Lower lobe of right lung (tissue), 2 donors: ENCODE results near the gene VPS35. TPM values are rescaled to one million over a fixed set of nuclear protein-coding genes. Genes with fewer than 3 reads are reported as not detected.

Source experiments
- ATAC-seq, 2 donors: fragments of 200-7000 bp; cut with Tn5 transposase; one replicate each; pipeline ENCODE4 v1.9.1; 2020 to 2022; ENCODE audit warnings: mild to moderate bottlenecking in 2 of 2, moderate library complexity in 2 of 2
- DNase-seq: peaks from one replicate; pipeline ENCODE4 v3.0.0-alpha.2; 2020
- H3K27ac ChIP-seq: fragments of 200-600 bp; one replicate; pipeline ENCODE4 v1.8.0; 2022
- H3K27me3 ChIP-seq: fragments of 200-600 bp; one replicate; pipeline ENCODE4 v1.8.0; 2022; ENCODE audit warnings: low read depth
- H3K36me3 ChIP-seq: fragments of 200-600 bp; one replicate; pipeline ENCODE4 v1.8.0; 2022; ENCODE audit warnings: mild to moderate bottlenecking
- H3K4me1 ChIP-seq: fragments of 200-600 bp; one replicate; pipeline ENCODE4 v1.8.0; 2022
- H3K4me3 ChIP-seq: fragments of 200-600 bp; one replicate; pipeline ENCODE4 v1.8.0; 2022; ENCODE audit warnings: mild to moderate bottlenecking
- H3K9me3 ChIP-seq: fragments of 200-600 bp; one replicate; pipeline ENCODE4 v1.8.0; 2022
- intact Hi-C: fragments of 100-400 bp; cut with DNase I; formaldehyde crosslinking; loops from one replicate; pipeline ENCODE4 v1.11.0; 2022
- total RNA-seq: library from RNA; stranded (reverse); fragmentation: NEBNext Ultra II Directional; extraction: Animal tissue kit (Norgen Biotek cat#: 25700); gene quantifications from one replicate; pipeline ENCODE4 v1.2.1, GENCODE V29; 2021
- TF ChIP-seq, protein P1 (sequence below): fragments of 200-600 bp; IDR thresholded peaks from one replicate; pipeline ENCODE4 v1.8.0; 2022; ENCODE audit warnings: antibody characterized with exemption, mild to moderate bottlenecking
- donor health status: DM: no; HTN: yes; CAD: no; lungs with severe emphysema.

VPS35 gene
- total RNA-seq, 1 donor from 2014 or later: 98.9 TPM

DNA sequence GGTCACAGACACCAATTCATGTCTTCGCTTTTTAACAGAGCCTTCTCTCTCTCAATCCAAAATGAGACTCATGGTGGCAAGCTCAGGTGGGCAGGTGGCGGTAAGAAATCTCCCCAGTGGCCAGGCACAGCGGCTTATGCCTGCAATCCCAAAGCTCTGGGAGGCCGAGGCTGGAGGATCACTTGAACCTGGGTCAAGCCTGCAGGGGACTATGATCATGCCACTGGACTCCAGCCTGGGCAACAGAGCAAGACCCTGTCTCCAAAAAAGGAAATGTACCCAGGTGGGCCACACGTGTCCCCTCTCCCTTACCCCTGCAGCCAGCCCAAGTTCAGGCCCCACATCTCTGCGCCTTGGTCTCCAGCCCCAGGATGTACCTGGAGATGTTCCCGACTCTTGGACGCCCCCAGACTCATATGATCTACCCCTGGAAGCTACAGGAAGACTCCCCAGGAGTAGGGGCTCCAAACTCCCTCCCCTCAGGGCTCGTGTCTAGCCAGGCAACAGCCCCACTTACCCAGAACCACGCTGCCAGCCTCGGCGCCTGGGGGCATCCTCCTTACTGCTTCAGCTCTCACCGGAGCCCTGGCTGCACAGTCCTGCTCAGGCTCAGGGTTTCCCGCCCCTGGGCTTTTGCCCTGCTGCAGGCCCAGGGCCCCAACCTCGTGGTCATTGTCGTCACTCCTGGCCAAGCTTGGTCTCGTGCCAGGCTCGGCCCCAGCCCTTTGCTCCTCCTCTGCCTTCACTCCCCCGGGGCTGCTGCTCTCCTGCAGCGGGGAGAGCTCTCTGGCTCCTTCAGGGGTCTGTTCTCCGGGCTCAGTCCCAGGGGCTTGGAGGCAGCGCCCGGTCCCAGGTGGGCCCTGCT lies 42.9 kb upstream of the VPS35 start:
- Histone ChIP-seq H3K9me3 (no peaks in the 10 kb centered on the region), H3K4me3 (no peak overlapping the region), H3K27me3 (no peaks in the 10 kb centered on the region), H3K4me1 (no peaks in the 10 kb centered on the region), H3K36me3 (no peaks in the 10 kb centered on the region), H3K27ac (no peak overlapping the region)
- no peak for DNase-seq
- ATAC-seq: peak in 1 of 2 donors; percentile 14
- intact Hi-C loops: no loop called here
- TF ChIP-seq, protein P1, sequence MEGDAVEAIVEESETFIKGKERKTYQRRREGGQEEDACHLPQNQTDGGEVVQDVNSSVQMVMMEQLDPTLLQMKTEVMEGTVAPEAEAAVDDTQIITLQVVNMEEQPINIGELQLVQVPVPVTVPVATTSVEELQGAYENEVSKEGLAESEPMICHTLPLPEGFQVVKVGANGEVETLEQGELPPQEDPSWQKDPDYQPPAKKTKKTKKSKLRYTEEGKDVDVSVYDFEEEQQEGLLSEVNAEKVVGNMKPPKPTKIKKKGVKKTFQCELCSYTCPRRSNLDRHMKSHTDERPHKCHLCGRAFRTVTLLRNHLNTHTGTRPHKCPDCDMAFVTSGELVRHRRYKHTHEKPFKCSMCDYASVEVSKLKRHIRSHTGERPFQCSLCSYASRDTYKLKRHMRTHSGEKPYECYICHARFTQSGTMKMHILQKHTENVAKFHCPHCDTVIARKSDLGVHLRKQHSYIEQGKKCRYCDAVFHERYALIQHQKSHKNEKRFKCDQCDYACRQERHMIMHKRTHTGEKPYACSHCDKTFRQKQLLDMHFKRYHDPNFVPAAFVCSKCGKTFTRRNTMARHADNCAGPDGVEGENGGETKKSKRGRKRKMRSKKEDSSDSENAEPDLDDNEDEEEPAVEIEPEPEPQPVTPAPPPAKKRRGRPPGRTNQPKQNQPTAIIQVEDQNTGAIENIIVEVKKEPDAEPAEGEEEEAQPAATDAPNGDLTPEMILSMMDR: no peak

DNA sequence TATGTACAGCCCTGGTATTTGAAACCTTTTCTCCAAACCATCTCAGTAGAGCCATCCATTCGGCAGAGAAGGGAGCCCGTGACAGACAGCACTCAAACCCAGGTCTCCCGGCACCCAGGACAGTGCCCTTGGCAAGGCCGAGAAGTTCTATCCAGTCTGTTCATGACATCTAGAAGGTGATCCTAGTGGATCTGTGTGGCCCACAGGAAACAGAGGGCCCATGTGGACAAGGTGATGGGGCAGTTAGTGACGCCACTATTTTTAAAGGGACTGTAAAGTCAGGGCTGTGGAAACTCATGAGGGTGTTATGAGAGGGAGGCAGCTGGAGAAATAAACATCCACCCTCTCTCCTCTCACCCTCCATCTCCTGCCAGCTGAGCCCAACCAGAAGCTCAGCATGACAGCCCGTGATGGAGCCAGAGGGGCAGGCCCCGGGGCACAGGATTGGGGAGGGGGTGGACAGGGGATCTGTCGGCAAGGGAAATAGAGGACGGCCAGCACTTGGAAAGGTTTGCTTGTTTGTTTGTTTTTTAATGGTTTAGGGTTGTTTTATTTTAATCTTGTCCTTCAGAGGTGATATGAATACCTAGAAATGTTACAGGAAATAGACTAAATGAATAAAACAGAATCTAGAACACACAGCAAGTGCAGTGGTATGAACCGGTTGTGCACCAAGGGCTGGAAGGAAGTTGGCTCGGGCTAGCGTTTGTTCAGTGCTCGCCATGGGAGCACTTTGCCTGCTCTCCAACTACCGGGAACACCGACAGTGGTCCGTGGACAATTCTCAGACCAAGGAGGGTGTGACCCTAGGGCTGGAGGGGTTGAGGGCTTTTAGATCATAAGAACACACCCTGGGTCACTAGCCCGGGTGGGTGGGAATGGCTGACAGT lies 42.1 kb upstream of the VPS35 start:
- no peak overlapping the region for H3K4me3 ChIP-seq
- no peaks in the 10 kb centered on the region for H3K27me3 ChIP-seq
- intact Hi-C loops: no loop called here
- no peaks in the 10 kb centered on the region for H3K36me3 ChIP-seq
- H3K4me1 ChIP-seq: no peaks in the 10 kb centered on the region
- ATAC-seq: no peak
- no peaks in the 10 kb centered on the region for H3K9me3 ChIP-seq
- H3K27ac ChIP-seq: no peak overlapping the region
- TF ChIP-seq, protein P1: no peak
- no peak for DNase-seq

DNA sequence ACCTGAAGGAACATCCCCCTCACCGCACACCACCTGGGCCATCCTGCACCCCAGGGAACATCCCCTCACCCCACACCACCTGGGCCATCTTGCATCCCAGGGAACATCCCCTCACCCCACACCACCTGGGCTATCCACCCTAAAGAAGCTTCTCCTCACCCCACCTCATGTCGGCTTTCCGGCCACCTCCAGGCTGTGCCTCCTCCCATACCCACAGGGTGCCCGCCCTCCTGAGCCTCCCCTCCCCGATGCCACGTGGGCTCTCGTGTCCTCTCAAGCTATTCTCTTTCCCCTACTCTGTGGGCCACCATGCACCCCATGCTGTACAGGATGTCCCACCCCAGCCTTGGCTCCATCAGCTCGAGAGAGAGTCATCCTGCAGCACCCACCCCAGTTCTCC lies 41.1 kb upstream of the VPS35 start:
- no peaks in the 10 kb centered on the region for H3K36me3 ChIP-seq
- H3K4me1 ChIP-seq: no peaks in the 10 kb centered on the region
- DNase-seq: no peak
- no peak for ATAC-seq
- H3K27ac ChIP-seq: no peak overlapping the region
- TF ChIP-seq, protein P1: no peak
- no peaks in the 10 kb centered on the region for H3K9me3 ChIP-seq
- no peaks in the 10 kb centered on the region for H3K27me3 ChIP-seq
- intact Hi-C loops: no loop called here
- H3K4me3 ChIP-seq: no peak overlapping the region

DNA sequence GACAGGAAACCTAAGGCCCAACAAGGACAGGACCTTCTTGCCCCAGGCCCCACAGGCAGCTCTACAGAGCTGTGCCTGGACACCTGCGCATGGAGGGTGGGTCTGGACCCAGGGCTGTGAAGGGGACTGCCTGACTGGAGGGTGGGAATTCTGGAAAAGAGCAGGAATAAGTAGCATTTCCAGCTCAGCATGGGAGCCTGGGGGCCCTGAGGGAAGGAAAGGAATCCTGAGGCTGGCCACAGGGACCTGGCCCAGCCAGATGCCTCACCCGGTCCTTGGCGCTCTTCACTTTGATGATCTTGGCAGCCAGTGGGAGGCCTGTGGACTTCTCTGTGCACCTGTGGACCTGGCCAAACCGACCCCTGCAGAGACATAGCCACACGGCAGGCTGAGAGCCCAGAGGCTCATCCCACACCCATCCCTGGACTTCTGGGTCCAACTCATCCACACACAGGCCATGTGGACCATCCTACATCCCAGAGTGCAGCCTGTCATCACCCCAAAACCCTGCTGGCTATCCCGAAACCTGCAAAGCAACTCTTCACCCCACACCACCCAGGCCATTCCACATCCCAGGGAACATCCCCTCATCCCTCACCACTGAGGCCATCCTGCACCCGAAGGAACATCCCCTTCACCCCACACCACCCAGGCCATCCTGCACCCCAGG lies 40.5 kb upstream of the VPS35 start:
- Histone ChIP-seq H3K4me3 (no peak overlapping the region), H3K4me1 (no peaks in the 10 kb centered on the region), H3K27me3 (no peaks in the 10 kb centered on the region), H3K27ac (no peak overlapping the region), H3K9me3 (no peaks in the 10 kb centered on the region), H3K36me3 (no peaks in the 10 kb centered on the region)
- TF ChIP-seq, protein P1: no peak
- ATAC-seq: no peak
- DNase-seq: no peak
- intact Hi-C loops: no loop called here

DNA sequence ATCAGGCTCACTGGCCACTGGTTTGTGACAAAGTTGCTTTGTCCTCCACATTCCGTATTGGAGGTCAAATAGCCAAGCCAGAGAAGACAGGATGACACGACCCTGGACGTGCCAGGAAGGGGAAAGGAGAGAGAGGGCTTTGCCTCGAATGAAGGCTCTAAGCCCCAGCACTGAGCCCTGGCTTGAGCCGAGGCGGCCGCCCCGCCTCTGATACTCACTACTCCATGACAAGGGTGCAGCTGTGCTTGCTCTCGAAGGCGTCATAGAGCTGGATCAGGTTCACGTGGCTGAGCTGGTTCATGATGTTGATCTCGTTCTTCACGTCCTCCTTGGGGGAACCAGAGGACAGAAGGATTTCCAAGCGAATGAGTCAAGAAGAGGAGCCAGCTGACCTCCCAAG lies 39.8 kb upstream of the VPS35 start:
- no peaks in the 10 kb centered on the region for H3K4me1 ChIP-seq
- ATAC-seq (no peak), DNase-seq (no peak)
- intact Hi-C loops: no loop called here
- no peaks in the 10 kb centered on the region for H3K9me3 ChIP-seq
- H3K36me3 ChIP-seq: no peaks in the 10 kb centered on the region
- no peak overlapping the region for H3K27ac ChIP-seq
- H3K4me3 ChIP-seq: no peak overlapping the region
- H3K27me3 ChIP-seq: no peaks in the 10 kb centered on the region
- TF ChIP-seq, protein P1: no peak
